GM21619 (cell line): ENCODE results near the gene AMN1.

Experiments used
- ATAC-seq: cut with Tn5 transposase; IDR thresholded peaks from one replicate; pipeline ENCODE4 v1.9.1; 2021; ENCODE audit not compliant: unreplicated experiment

Gene AMN1

GRCh38 chr12:31633464-31633863 is 95.4 kb downstream of the AMN1 start:
- ATAC-seq = no peak

GRCh38 chr12:31631809-31632208 is 97.0 kb downstream of the AMN1 start:
- ATAC-seq = no peak

GRCh38 chr12:31631023-31631724 is 97.6 kb downstream of the AMN1 start:
- no peak for ATAC-seq

GRCh38 chr12:31629756-31630732 is 98.8 kb downstream of the AMN1 start:
- no peak for ATAC-seq

GRCh38 chr12:31627456-31628054 is 101.3 kb downstream of the AMN1 start:
- ATAC-seq = no peak

- ATAC-seq = no peak
Measured at GRCh38 chr12:31626270-31626995, 102.4 kb downstream of the AMN1 start.

GRCh38 chr12:31622038-31622437 is 106.8 kb downstream of the AMN1 start:
- no peak for ATAC-seq
